IMR-90 (cell line): ENCODE measurements around the gene ARMC9. TPM values are rescaled to one million over a fixed set of nuclear protein-coding genes. Genes with fewer than 3 reads are reported as not detected.
A peak's percentile ranks its signal among the peaks of the same experiment; 100 is the strongest.

ENCODE experiments used
- ATAC-seq: fragments of 200-7000 bp; cut with Tn5 transposase; 2 replicates; pipeline ENCODE4 v1.9.1; 2020; ENCODE audit warnings: low read depth, mild to moderate bottlenecking, moderate library complexity
- BruUV-seq: library from RNA; stranded (reverse); fragments of 400-500 nt; replicated peaks from 2 replicates; lab custom pipeline; 2021; lab: Mats Ljungman, UMichigan
- CTCF ChIA-PET: fragments of 300-600 bp; formaldehyde crosslinking; extraction: SDS; loops from one replicate; lab custom pipeline; 2021; ENCODE audit warnings: antibody characterized with exemption; lab: Yijun Ruan, JAX
- POLR2A ChIA-PET: fragments of 300-600 bp; sonication (Branson Sonifier 250); formaldehyde crosslinking; loops from one replicate; lab custom pipeline; 2022; ENCODE audit warnings: antibody characterized with exemption; ENCODE audit not compliant: unreplicated experiment; lab: Charles Lee
- DNase-seq: peaks from one replicate; pipeline ENCODE4 v3.0.0; 2013
- H2AFZ ChIP-seq: replicated peaks from 2 replicates; pipeline ENCODE3; 2013; ENCODE audit warnings: low read length, mild to moderate bottlenecking; ENCODE audit not compliant: poor library complexity
- H2AK5ac ChIP-seq: 2 replicates; pipeline ENCODE4 v1.6.1; 2013; ENCODE audit warnings: low read depth, low read length, inconsistent platforms
- H2AK9ac ChIP-seq: replicated peaks from 2 replicates; pipeline ENCODE3; 2013; ENCODE audit warnings: mild to moderate bottlenecking, low read depth, low read length, moderate library complexity; ENCODE audit not compliant: poor library complexity
- H2BK120ac ChIP-seq: 2 replicates; pipeline ENCODE4 v1.6.1; 2013; ENCODE audit warnings: low read depth, low read length, inconsistent platforms
- H2BK15ac ChIP-seq: 3 replicates; pipeline ENCODE4 v1.6.1; 2013; ENCODE audit warnings: low read depth, low read length, inconsistent platforms
- H2BK20ac ChIP-seq: 2 replicates; pipeline ENCODE4 v1.6.1; 2013; ENCODE audit warnings: low read depth, mild to moderate bottlenecking, inconsistent platforms, low read length, moderate library complexity
- H2BK5ac ChIP-seq: 2 replicates; pipeline ENCODE4 v1.6.1; 2013; ENCODE audit warnings: mild to moderate bottlenecking, low read depth, low read length, inconsistent platforms; ENCODE audit not compliant: poor library complexity, severe bottlenecking
- H3K14ac ChIP-seq: replicated peaks from 2 replicates; pipeline ENCODE4 v1.6.1; 2013; ENCODE audit warnings: low read depth, low read length, inconsistent platforms
- H3K18ac ChIP-seq: 2 replicates; pipeline ENCODE4 v1.6.1; 2013; ENCODE audit warnings: low read depth, low read length, control low read depth
- H3K23ac ChIP-seq: 2 replicates; pipeline ENCODE4 v1.6.1; 2013; ENCODE audit warnings: low read depth, low read length, inconsistent platforms
- H3K27ac ChIP-seq: 2 replicates; pipeline ENCODE4 v1.5.1; 2013; ENCODE audit warnings: mild to moderate bottlenecking, control low read depth, low read length; ENCODE audit not compliant: insufficient read depth
- H3K27me3 ChIP-seq: 2 replicates; pipeline ENCODE4 v1.6.1; 2013; ENCODE audit warnings: low read length; ENCODE audit not compliant: control insufficient read depth, insufficient read depth
- H3K36me3 ChIP-seq: 2 replicates; pipeline ENCODE4 v1.6.1; 2013; ENCODE audit warnings: low read length, mixed read lengths; ENCODE audit not compliant: control insufficient read depth, insufficient read depth
- H3K4ac ChIP-seq: 2 replicates; pipeline ENCODE4 v1.6.1; 2013; ENCODE audit warnings: low read depth, low read length, inconsistent platforms
- H3K4me1 ChIP-seq: 2 replicates; pipeline ENCODE4 v1.6.1; 2013; ENCODE audit warnings: low read length, mixed read lengths; ENCODE audit not compliant: control insufficient read depth, insufficient read depth
- H3K4me2 ChIP-seq: 2 replicates; pipeline ENCODE4 v1.6.1; 2013; ENCODE audit warnings: low read depth, mild to moderate bottlenecking, control low read depth, low read length, moderate library complexity
- H3K4me3 ChIP-seq: 2 replicates; pipeline ENCODE4 v1.5.1; 2013; ENCODE audit warnings: low read depth, mild to moderate bottlenecking, control low read depth, low read length, moderate library complexity; ENCODE audit not compliant: insufficient read depth
- H3K56ac ChIP-seq: 2 replicates; pipeline ENCODE4 v1.6.1; 2013; ENCODE audit warnings: low read length, inconsistent platforms; ENCODE audit not compliant: insufficient read depth; ENCODE audit errors: extremely low read depth
- H3K79me1 ChIP-seq, 2 experiments: 2 replicates each; pipeline ENCODE4 v1.6.1; 2013; ENCODE audit warnings: low read length in 2 of 2, inconsistent platforms in 1 of 2, low read depth in 1 of 2
- H3K9ac ChIP-seq: 2 replicates; pipeline ENCODE4 v1.6.1; 2013; ENCODE audit warnings: low read depth, low read length, control low read depth
- H3K9me1 ChIP-seq: 2 replicates; pipeline ENCODE4 v1.6.1; 2013; ENCODE audit warnings: low read length, inconsistent platforms; ENCODE audit not compliant: insufficient read depth
- H3K9me3 ChIP-seq: 2 replicates; pipeline ENCODE4 v1.6.1; 2013; ENCODE audit warnings: low read length; ENCODE audit not compliant: control insufficient read depth, insufficient read depth
- H4K20me1 ChIP-seq: 2 replicates; pipeline ENCODE4 v1.6.1; 2013; ENCODE audit warnings: low read length, inconsistent platforms; ENCODE audit not compliant: insufficient read depth
- H4K5ac ChIP-seq: 2 replicates; pipeline ENCODE4 v1.6.1; 2013; ENCODE audit warnings: mild to moderate bottlenecking, low read depth, low read length, control low read depth
- H4K8ac ChIP-seq, 2 experiments: 2 replicates each; pipeline ENCODE4 v1.6.1; 2013; ENCODE audit warnings: low read depth in 2 of 2, low read length in 2 of 2, control low read depth in 1 of 2, inconsistent platforms in 1 of 2
- H4K91ac ChIP-seq: 2 replicates; pipeline ENCODE4 v1.6.1; 2013; ENCODE audit warnings: low read depth, low read length, inconsistent platforms; ENCODE audit not compliant: insufficient read depth
- CEBPB ChIP-seq: IDR thresholded peaks from 2 replicates; pipeline ENCODE4 v1.6.1; 2012; ENCODE audit warnings: low read depth, low read length, improper control_type of control experiment
- CHD1 ChIP-seq: IDR thresholded peaks from 2 replicates; pipeline ENCODE4 v1.6.1; 2012; ENCODE audit warnings: low read depth, low read length, improper control_type of control experiment
- FOS ChIP-seq: fragments of 150-350 bp; IDR thresholded peaks from 2 replicates; pipeline ENCODE4 v1.6.1; 2016; ENCODE audit warnings: low read depth, low read length
- MAFK ChIP-seq: IDR thresholded peaks from 2 replicates; pipeline ENCODE4 v1.6.1; 2012; ENCODE audit warnings: low read depth, low read length, improper control_type of control experiment
- MAZ ChIP-seq: IDR thresholded peaks from 2 replicates; pipeline ENCODE4 v1.6.1; 2012; ENCODE audit warnings: low read depth, mild to moderate bottlenecking, low read length, improper control_type of control experiment, moderate library complexity, borderline replicate concordance
- MXI1 ChIP-seq: IDR thresholded peaks from 2 replicates; pipeline ENCODE4 v1.6.1; 2012; ENCODE audit warnings: low read depth, mild to moderate bottlenecking, low read length, moderate library complexity, borderline replicate concordance
- NFE2L2 ChIP-seq: fragments of 150-350 bp; IDR thresholded peaks from 2 replicates; pipeline ENCODE4 v1.6.1; 2016; ENCODE audit warnings: low read depth, mild to moderate bottlenecking, low read length
- POLR2A ChIP-seq: IDR thresholded peaks from 2 replicates; pipeline ENCODE4 v1.6.1; 2012; ENCODE audit warnings: mild to moderate bottlenecking, low read depth, low read length
- RAD21 ChIP-seq: IDR thresholded peaks from 2 replicates; pipeline ENCODE4 v1.6.1; 2012; ENCODE audit warnings: low read length, improper control_type of control experiment
- RCOR1 ChIP-seq: IDR thresholded peaks from 2 replicates; pipeline ENCODE4 v1.6.1; 2012; ENCODE audit warnings: mild to moderate bottlenecking, low read length, improper control_type of control experiment; ENCODE audit not compliant: insufficient replicate concordance
- RFX5 ChIP-seq: IDR thresholded peaks from 2 replicates; pipeline ENCODE4 v1.8.0; 2012; ENCODE audit warnings: low read depth, mild to moderate bottlenecking, low read length, moderate library complexity
- SMC3 ChIP-seq: fragments of 150-350 bp; IDR thresholded peaks from 2 replicates; pipeline ENCODE4 v1.6.1; 2016; ENCODE audit warnings: low read depth, mild to moderate bottlenecking, antibody characterized with exemption, low read length, moderate library complexity
- WGBS, 2 experiments: methylation state at CpG; one replicate each; pipeline versions ENCODE4 v1.1.5 to v1.1.7; 2013; ENCODE audit warnings: missing lambda C conversion rate in 2 of 2; ENCODE audit not compliant: insufficient read length in 1 of 2; ENCODE audit errors: extremely low coverage in 2 of 2; 5-methylcytosine and 5-hydroxymethylcytosine counted together
- dilution Hi-C: fragments of 300-500 bp; cut with HindIII; formaldehyde crosslinking; loops from one replicate; pipeline ENCODE4 v1.14.3; 2018; ENCODE audit warnings: low sequenced_read_pairs; ENCODE audit not compliant: unreplicated experiment
- in situ Hi-C: fragments of 300-500 bp; cut with MboI; formaldehyde crosslinking; loops from 3 replicates; pipeline ENCODE4 v1.14.3; 2019; ENCODE audit warnings: low sequenced_read_pairs, inconsistent platforms, mixed read lengths
- intact Hi-C: fragments of 100-400 bp; cut with micrococcal nuclease; formaldehyde crosslinking; loops from 2 replicates; pipeline ENCODE4 v1.10.0; 2022
- polyA plus RNA-seq, 3 experiments: library from polyadenylated mRNA; depleted of rRNA; stranded (reverse); fragments of >200 nt; gene quantifications; 2 replicates each; pipeline ENCODE4 v1.2.3, GENCODE V29; 2012; ENCODE audit warnings: low replicate concordance in 1 of 3
- total RNA-seq: library from RNA; depleted of rRNA; stranded (reverse); fragments of >200 nt; gene quantifications from 2 replicates; pipeline ENCODE4 v1.2.3, GENCODE V29; 2012
- TF ChIP-seq, protein P1 (sequence below): fragments of 150-350 bp; IDR thresholded peaks from 2 replicates; pipeline ENCODE4 v1.6.1; 2017; ENCODE audit warnings: mild to moderate bottlenecking, antibody characterized with exemption, low read length, low read depth
- TF ChIP-seq, protein P2 (sequence below): conservative IDR thresholded peaks from 2 replicates; pipeline ENCODE4 v1.5.1; 2012; ENCODE audit warnings: mild to moderate bottlenecking, low read depth, low read length, improper control_type of control experiment

Gene ARMC9
- total and polyA plus RNA-seq, 2 of the 4 experiments (the other 2 are of a cell fraction) = 36.0 to 46.6 TPM

- Histone ChIP-seq H2BK20ac (peak overlapping the region; percentile 59; the same call in 1 of the 2 replicates), H3K27ac (no peak overlapping the region), H3K18ac (no peak overlapping the region), H4K5ac (no peak overlapping the region), H4K20me1 (peaks cover 3% of the 10 kb centered on the region; the same call in 1 of the 2 replicates), H3K4me1 (peaks cover 18% of the 10 kb centered on the region; the same call in 1 of the 2 replicates), H4K91ac (peak overlapping the region; percentile 12; the same call in 1 of the 2 replicates), H4K8ac (no peak overlapping the region), H3K27me3 (no peaks in the 10 kb centered on the region), H2AK9ac (peak overlapping the region; percentile 71), H3K23ac (no peak overlapping the region; the same call in 1 of the 2 replicates), H3K56ac (no peak overlapping the region), H3K36me3 (no peaks in the 10 kb centered on the region), H3K14ac (no peak overlapping the region), H2BK5ac (no peak overlapping the region), H3K79me1 (peaks cover 21 to 38% of the 10 kb centered on the region in 2 experiments), H2BK15ac (no peak overlapping the region), H2AFZ (peak overlapping the region; percentile 33), H3K9ac (no peak overlapping the region), H3K4me3 (no peak overlapping the region), H3K4me2 (no peak overlapping the region), H2AK5ac (peak overlapping the region; percentile 79; the same call in 1 of the 2 replicates), H3K9me1 (peaks cover 20% of the 10 kb centered on the region), H3K9me3 (no peaks in the 10 kb centered on the region), H2BK120ac (peak overlapping the region; percentile 39), H3K4ac (0 out of 2 replicates have a peak overlapping the region, but pooled peaks have one; percentile 27)
- no TSS peak for BruUV-seq
- TF ChIP-seq RFX5 (no peak), CEBPB (no peak), SMC3 (no peak), RCOR1 (no peak), FOS (no peak), MAZ (no peak), NFE2L2 (no peak), POLR2A (no peak), RAD21 (no peak), CHD1 (no peak), MAFK (no peak), MXI1 (no peak)
- TF ChIP-seq, protein P1, sequence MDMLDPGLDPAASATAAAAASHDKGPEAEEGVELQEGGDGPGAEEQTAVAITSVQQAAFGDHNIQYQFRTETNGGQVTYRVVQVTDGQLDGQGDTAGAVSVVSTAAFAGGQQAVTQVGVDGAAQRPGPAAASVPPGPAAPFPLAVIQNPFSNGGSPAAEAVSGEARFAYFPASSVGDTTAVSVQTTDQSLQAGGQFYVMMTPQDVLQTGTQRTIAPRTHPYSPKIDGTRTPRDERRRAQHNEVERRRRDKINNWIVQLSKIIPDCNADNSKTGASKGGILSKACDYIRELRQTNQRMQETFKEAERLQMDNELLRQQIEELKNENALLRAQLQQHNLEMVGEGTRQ = no peak
- TF ChIP-seq, protein P2, sequence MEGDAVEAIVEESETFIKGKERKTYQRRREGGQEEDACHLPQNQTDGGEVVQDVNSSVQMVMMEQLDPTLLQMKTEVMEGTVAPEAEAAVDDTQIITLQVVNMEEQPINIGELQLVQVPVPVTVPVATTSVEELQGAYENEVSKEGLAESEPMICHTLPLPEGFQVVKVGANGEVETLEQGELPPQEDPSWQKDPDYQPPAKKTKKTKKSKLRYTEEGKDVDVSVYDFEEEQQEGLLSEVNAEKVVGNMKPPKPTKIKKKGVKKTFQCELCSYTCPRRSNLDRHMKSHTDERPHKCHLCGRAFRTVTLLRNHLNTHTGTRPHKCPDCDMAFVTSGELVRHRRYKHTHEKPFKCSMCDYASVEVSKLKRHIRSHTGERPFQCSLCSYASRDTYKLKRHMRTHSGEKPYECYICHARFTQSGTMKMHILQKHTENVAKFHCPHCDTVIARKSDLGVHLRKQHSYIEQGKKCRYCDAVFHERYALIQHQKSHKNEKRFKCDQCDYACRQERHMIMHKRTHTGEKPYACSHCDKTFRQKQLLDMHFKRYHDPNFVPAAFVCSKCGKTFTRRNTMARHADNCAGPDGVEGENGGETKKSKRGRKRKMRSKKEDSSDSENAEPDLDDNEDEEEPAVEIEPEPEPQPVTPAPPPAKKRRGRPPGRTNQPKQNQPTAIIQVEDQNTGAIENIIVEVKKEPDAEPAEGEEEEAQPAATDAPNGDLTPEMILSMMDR = no peak
- POLR2A ChIA-PET = no interaction called here
- no CpG with 5 or more reads among the region's 5 CpGs for WGBS, 2 experiments
- intact Hi-C loops = no loop called here
- no peak for ATAC-seq
- CTCF ChIA-PET = interaction anchor here (0.7 kb wide), 1 partner anchor 14 kb away, joined by 3 read pairs; no protein-coding TSS in a partner anchor
- in situ Hi-C loops = no loop called here
- no peak for DNase-seq
- dilution Hi-C loops = no loop called here
These were observed 1.8 kb upstream of the ARMC9 start for GRCh38 chr2:231196592-231196991.
